Measurements from ENCODE around the gene WDTC1. TPM values are rescaled to one million over a fixed set of nuclear protein-coding genes. Genes with fewer than 3 reads are reported as not detected.
A peak's percentile ranks its signal among the peaks of the same experiment; 100 is the strongest.

The WDTC1 gene
- polyA plus RNA-seq, 6 donors from 2014 or later, result 2.0 to 11.2 (median 8.2) TPM

- H3K9me3 Mint-ChIP-seq, result no peaks in the 10 kb centered on the region
- DNase-seq, result no peak
- H3K4me3 Mint-ChIP-seq, result peak overlapping the region in 2 of 8 donors; percentile 33 to 35
- peaks cover 15 to 20% (median 16%) of the 10 kb centered on the region in 3 donors for H3K4me1 Mint-ChIP-seq
- no peaks in the 10 kb centered on the region for H3K36me3 Mint-ChIP-seq
- no peak for ATAC-seq (ENCODE audit: low read depth in 2 of 2)
- no peak overlapping the region for H3K27ac Mint-ChIP-seq
- H3K27me3 Mint-ChIP-seq, result peaks cover 0 to 15% (median 11%) of the 10 kb centered on the region in 3 donors
These were observed 83.7 kb downstream of the WDTC1 start for GRCh38 chr1:27318136-27318535.

GRCh38 chr1:27318596-27318995 lies 84.2 kb downstream of the WDTC1 start:
- no peak overlapping the region for H3K27ac Mint-ChIP-seq
- peaks cover 16 to 24% (median 20%) of the 10 kb centered on the region in 3 donors for H3K4me1 Mint-ChIP-seq
- peaks cover 0 to 15% (median 11%) of the 10 kb centered on the region in 3 donors for H3K27me3 Mint-ChIP-seq
- DNase-seq (no peak), ATAC-seq (ENCODE audit: low read depth in 2 of 2) (no peak)
- no peaks in the 10 kb centered on the region for H3K9me3 Mint-ChIP-seq
- H3K4me3 Mint-ChIP-seq, result no peak overlapping the region
- no peaks in the 10 kb centered on the region for H3K36me3 Mint-ChIP-seq

- H3K4me3 Mint-ChIP-seq, result peak within 1 kb of the TSS; percentile 93 to 98 (median 96)
- ATAC-seq (ENCODE audit: low read depth in 2 of 2), result peak; percentile 95
- H3K36me3 Mint-ChIP-seq, result no peaks in the 10 kb centered on the region
- H3K4me1 Mint-ChIP-seq, result peaks cover 26 to 53% (median 44%) of the 10 kb centered on the region in 3 donors
- H3K27me3 Mint-ChIP-seq, result peaks cover 0 to 15% (median 11%) of the 10 kb centered on the region in 3 donors
- peak within 1 kb of the TSS; percentile 94 to 98 (median 96) for H3K27ac Mint-ChIP-seq
- peak; percentile 98 for DNase-seq
- H3K9me3 Mint-ChIP-seq, result no peaks in the 10 kb centered on the region
These were observed 87.6 kb downstream of the WDTC1 start, which contains the start of gene TMEM222 for GRCh38 chr1:27321813-27322568. TMEM222 (plus strand) TSS chr1:27322163; CDS start chr1:27322198, 35 bp downstream.

- H3K9me3 Mint-ChIP-seq, result no peaks in the 10 kb centered on the region
- H3K4me1 Mint-ChIP-seq, result peaks cover 26 to 58% (median 44%) of the 10 kb centered on the region in 3 donors
- peaks cover 0 to 15% (median 11%) of the 10 kb centered on the region in 3 donors for H3K27me3 Mint-ChIP-seq
- ATAC-seq (ENCODE audit: low read depth in 2 of 2) (no peak), DNase-seq (no peak)
- H3K27ac Mint-ChIP-seq, result peak overlapping the region; percentile 94 to 98 (median 96)
- H3K4me3 Mint-ChIP-seq, result peak overlapping the region; percentile 93 to 98 (median 96)
- no peaks in the 10 kb centered on the region for H3K36me3 Mint-ChIP-seq
These were observed 88.3 kb downstream of the WDTC1 start for GRCh38 chr1:27322569-27323240.

DNA sequence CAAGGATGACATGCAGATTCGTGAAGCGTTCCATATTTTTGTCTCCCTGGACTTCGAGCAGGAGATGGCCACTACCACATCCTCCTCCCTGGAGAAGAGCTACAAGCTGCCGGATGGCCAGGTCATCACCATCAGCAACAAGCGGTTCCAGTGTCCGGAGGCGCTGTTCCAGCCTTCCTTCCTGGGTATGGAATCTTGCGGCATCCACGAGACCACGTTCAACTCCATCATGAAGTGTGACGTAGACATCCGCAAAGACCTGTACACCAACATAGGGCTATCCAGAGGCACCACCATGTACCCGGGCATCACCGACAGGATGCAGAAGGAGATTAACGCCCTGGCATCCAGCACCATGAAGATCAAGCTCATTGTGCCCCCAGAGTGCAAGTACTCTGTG lies 90.9 kb downstream of the WDTC1 start:
- ATAC-seq (ENCODE audit: low read depth in 2 of 2), result no peak
- Mint-ChIP-seq H3K4me1 (peaks cover 31 to 80% (median 62%) of the 10 kb centered on the region in 3 donors), H3K27ac (peak overlapping the region in 2 of 6 donors; percentile 49 to 84), H3K9me3 (no peaks in the 10 kb centered on the region), H3K4me3 (peak overlapping the region in 2 of 8 donors; percentile 22 to 98), H3K27me3 (peaks cover 0 to 7% (median 6%) of the 10 kb centered on the region in 3 donors), H3K36me3 (peaks cover 0 to 5% of the 10 kb centered on the region in 2 donors)
- DNase-seq, result no peak

DNA sequence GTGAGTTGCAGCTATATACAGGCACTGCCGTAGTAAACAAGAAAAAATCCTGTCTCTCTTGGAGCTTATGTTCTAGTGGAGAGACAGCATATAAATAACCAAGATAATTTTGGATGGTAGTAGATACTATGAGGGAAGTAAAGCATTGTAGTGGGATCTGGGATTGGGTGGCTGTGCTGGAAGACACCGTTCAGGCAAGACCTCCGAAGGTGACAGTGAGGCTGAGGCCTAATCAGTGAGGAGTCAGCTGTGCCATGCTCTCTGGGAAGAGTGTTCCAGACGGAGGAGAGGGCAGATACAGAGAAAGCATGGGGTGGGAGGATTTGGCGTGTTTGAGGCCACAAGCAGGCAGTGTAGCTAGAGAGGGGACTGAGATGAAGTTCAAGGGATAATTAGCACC lies 93.5 kb downstream of the WDTC1 start:
- H3K27me3 Mint-ChIP-seq, result no peaks in the 10 kb centered on the region
- peak overlapping the region in 4 of 6 donors; percentile 6 to 90 (median 20) for H3K27ac Mint-ChIP-seq

DNA sequence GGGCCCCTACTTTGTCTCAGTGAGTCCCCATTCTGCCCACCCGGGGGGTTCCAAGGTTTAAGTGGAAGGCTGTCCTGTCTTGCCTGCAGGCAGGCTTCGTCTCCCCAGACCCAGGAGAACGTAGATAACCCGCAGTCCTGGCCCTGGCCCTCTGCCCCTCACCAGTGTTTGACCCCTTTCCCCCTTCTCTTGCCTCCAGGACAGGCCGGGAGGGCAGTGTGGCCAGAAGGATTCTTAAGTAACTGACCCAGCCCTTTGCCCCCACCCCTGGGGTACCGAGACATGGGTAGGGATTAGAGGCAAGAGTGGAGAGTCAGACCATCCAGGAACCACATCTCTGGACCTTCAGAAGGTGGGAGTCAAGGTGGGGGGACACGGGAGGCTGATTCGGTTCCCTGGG lies 96.4 kb downstream of the WDTC1 start:
- ATAC-seq (ENCODE audit: low read depth in 2 of 2), result no peak
- Mint-ChIP-seq H3K27me3 (no peaks in the 10 kb centered on the region), H3K27ac (peak overlapping the region in 1 of 6 donors; percentile 65), H3K36me3 (peaks cover 0 to 5% of the 10 kb centered on the region in 2 donors), H3K4me3 (no peak overlapping the region), H3K9me3 (no peaks in the 10 kb centered on the region), H3K4me1 (peaks cover 21 to 68% (median 46%) of the 10 kb centered on the region in 3 donors)
- no peak for DNase-seq

More for the DNA sequence above, 93.5 kb downstream of the WDTC1 start:
- Mint-ChIP-seq H3K4me1 (peaks cover 27 to 88% (median 61%) of the 10 kb centered on the region in 3 donors), H3K9me3 (no peaks in the 10 kb centered on the region), H3K36me3 (peaks cover 0 to 5% of the 10 kb centered on the region in 2 donors), H3K4me3 (peak overlapping the region in 1 of 8 donors; percentile 29)
- no peak for DNase-seq
- ATAC-seq (ENCODE audit: low read depth in 2 of 2), result no peak

- Mint-ChIP-seq H3K4me3 (no peak overlapping the region), H3K9me3 (no peaks in the 10 kb centered on the region), H3K4me1 (peaks cover 21 to 62% (median 50%) of the 10 kb centered on the region in 3 donors), H3K27ac (peak overlapping the region in 1 of 6 donors; percentile 19), H3K27me3 (no peaks in the 10 kb centered on the region), H3K36me3 (peaks cover 0 to 5% of the 10 kb centered on the region in 2 donors)
- no peak for DNase-seq
- ATAC-seq (ENCODE audit: low read depth in 2 of 2), result no peak
These were observed 97.0 kb downstream of the WDTC1 start for GRCh38 chr1:27331426-27331825.

GRCh38 chr1:27331922-27332321 lies 97.5 kb downstream of the WDTC1 start:
- H3K36me3 Mint-ChIP-seq, result peaks cover 0 to 5% of the 10 kb centered on the region in 2 donors
- no peaks in the 10 kb centered on the region for H3K9me3 Mint-ChIP-seq
- H3K27me3 Mint-ChIP-seq, result no peaks in the 10 kb centered on the region
- peaks cover 21 to 57% (median 51%) of the 10 kb centered on the region in 3 donors for H3K4me1 Mint-ChIP-seq
- ATAC-seq (ENCODE audit: low read depth in 2 of 2), result no peak
- H3K4me3 Mint-ChIP-seq, result no peak overlapping the region
- DNase-seq, result no peak
- H3K27ac Mint-ChIP-seq, result peak overlapping the region in 3 of 6 donors; percentile 28 to 93 (median 65)

- H3K4me3 Mint-ChIP-seq, result peak overlapping the region in 2 of 8 donors; percentile 45 to 57
- no peaks in the 10 kb centered on the region for H3K27me3 Mint-ChIP-seq
- no peaks in the 10 kb centered on the region for H3K9me3 Mint-ChIP-seq
- peaks cover 0 to 5% of the 10 kb centered on the region in 2 donors for H3K36me3 Mint-ChIP-seq
- DNase-seq (peak; percentile 51), ATAC-seq (ENCODE audit: low read depth in 2 of 2) (peak; percentile 87 to 90)
- H3K4me1 Mint-ChIP-seq, result peaks cover 21 to 51% (median 50%) of the 10 kb centered on the region in 3 donors
- peak overlapping the region; percentile 28 to 93 (median 60) for H3K27ac Mint-ChIP-seq
These were observed 98.3 kb downstream of the WDTC1 start for GRCh38 chr1:27332536-27333281.

DNA sequence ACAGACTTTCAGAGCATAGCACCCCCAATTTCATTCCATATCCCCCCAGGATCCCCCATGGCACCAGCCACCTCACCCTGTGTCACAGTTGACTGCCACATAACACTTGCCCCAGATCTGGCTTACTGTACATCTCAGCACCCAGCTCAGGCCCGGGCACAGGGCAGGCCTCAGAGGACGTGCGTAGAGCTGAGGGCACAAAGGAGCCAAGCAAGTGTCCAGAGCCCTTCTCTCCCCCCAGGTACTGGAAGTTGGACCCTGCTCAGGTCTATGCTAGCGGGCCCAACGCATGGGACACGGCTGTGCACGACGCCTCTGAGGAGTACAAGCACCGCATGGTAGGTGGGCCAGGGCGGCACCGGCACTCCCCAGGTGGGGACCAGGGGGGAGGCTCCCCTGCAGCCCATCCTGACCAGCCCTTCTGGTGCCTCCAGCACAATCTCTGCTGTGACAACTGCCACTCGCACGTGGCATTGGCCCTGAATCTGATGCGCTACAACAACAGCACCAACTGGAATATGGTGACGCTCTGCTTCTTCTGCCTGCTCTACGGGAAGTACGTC lies 99.4 kb downstream of the WDTC1 start:
- no peak for DNase-seq
- Mint-ChIP-seq H3K27ac (peak overlapping the region in 1 of 6 donors; percentile 47), H3K4me1 (peaks cover 14 to 46% (median 44%) of the 10 kb centered on the region in 3 donors), H3K27me3 (no peaks in the 10 kb centered on the region), H3K9me3 (no peaks in the 10 kb centered on the region), H3K4me3 (no peak overlapping the region), H3K36me3 (no peaks in the 10 kb centered on the region)
- ATAC-seq (ENCODE audit: low read depth in 2 of 2), result no peak

- no peak overlapping the region for H3K27ac Mint-ChIP-seq
- H3K4me1 Mint-ChIP-seq, result peaks cover 28 to 52% (median 50%) of the 10 kb centered on the region in 3 donors
- DNase-seq, result no peak
- H3K9me3 Mint-ChIP-seq, result peaks cover 0 to 7% (median 0%) of the 10 kb centered on the region in 7 donors
- H3K4me3 Mint-ChIP-seq, result no peak overlapping the region
- no peaks in the 10 kb centered on the region for H3K27me3 Mint-ChIP-seq
- ATAC-seq (ENCODE audit: low read depth in 2 of 2), result no peak
- no peaks in the 10 kb centered on the region for H3K36me3 Mint-ChIP-seq
These were observed 101.3 kb downstream of the WDTC1 start for GRCh38 chr1:27335506-27336422.
